Prostate gland (tissue), 2 donors: ENCODE measurements around the gene SLC13A3.

Source experiments
- POLR2A ChIP-seq: fragments of 450-650 bp; IDR thresholded peaks from one replicate; pipeline ENCODE4 v1.6.1; 2016; ENCODE audit warnings: antibody characterized with exemption, mild to moderate bottlenecking
- TF ChIP-seq, protein P1 (sequence below), 4 experiments: fragments of 200-600 bp in 2 of 4; fragments of 450-650 bp in 2 of 4; sonication (generic) in 2 of 4; IDR thresholded peaks; 1 replicate in 3 of 4; 2 replicates in 1 of 4; pipeline ENCODE4 v1.5.1; 2016 to 2019; ENCODE audit warnings: antibody characterized with exemption in 4 of 4, mild to moderate bottlenecking in 2 of 4, moderate library complexity in 2 of 4

DNA sequence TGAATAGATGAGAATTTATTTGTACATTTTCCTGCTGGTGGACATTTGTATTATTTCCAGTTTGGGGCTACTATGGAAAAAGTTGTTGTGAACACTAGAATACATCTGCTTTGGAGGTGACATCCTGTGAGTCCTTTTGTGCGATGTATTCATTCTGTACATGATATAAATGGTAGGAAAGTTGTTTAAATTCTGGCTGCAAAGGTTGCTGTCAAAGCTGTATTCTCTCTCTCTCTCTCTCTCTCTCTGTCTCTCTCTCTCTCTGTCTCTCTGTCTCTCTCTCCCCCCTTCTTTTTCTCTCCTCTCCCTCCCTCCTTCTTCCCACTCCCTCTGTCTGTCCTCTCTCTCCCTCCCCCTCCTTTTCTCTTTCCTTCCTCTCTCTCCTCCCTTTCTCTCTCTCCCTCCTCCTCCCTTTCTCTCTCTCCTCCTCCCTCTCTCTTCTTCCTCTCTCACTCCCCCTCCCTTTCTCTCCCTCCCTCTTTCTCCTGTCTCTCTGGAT, 25.3 kb downstream of the SLC13A3 start:
- no peak for TF ChIP-seq POLR2A
- TF ChIP-seq, protein P1, sequence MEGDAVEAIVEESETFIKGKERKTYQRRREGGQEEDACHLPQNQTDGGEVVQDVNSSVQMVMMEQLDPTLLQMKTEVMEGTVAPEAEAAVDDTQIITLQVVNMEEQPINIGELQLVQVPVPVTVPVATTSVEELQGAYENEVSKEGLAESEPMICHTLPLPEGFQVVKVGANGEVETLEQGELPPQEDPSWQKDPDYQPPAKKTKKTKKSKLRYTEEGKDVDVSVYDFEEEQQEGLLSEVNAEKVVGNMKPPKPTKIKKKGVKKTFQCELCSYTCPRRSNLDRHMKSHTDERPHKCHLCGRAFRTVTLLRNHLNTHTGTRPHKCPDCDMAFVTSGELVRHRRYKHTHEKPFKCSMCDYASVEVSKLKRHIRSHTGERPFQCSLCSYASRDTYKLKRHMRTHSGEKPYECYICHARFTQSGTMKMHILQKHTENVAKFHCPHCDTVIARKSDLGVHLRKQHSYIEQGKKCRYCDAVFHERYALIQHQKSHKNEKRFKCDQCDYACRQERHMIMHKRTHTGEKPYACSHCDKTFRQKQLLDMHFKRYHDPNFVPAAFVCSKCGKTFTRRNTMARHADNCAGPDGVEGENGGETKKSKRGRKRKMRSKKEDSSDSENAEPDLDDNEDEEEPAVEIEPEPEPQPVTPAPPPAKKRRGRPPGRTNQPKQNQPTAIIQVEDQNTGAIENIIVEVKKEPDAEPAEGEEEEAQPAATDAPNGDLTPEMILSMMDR (IDR thresholded peaks at IDR 0.05), result no peak
